Measurements from ENCODE around the gene SPOCK2. TPM values are rescaled to one million over a fixed set of nuclear protein-coding genes. Genes with fewer than 3 reads are reported as not detected.

Gene SPOCK2
- total RNA-seq, 4 donors from 2014 or later, result 2.6 to 8.1 (median 5.0) TPM

- peaks cover 0 to 35% (median 13%) of the 10 kb centered on the region in 3 donors for H3K4me1 ChIP-seq
- H3K4me3 ChIP-seq, result no peak overlapping the region
- H3K27me3 ChIP-seq, result no peaks in the 10 kb centered on the region
- DNase-seq, result no peak
- no peaks in the 10 kb centered on the region for H3K9me3 ChIP-seq
- peaks cover 0 to 5% (median 0%) of the 10 kb centered on the region in 3 donors for H3K36me3 ChIP-seq
- H3K27ac ChIP-seq, result no peak overlapping the region
- TF ChIP-seq CTCF (IDR thresholded peaks at IDR 0.05), result no peak
- TF ChIP-seq POLR2A (IDR thresholded peaks at IDR 0.05), result no peak
- intact Hi-C loops (cut with DNase I), result no loop called here
- WGBS, 2 donors, result 79 to 83% methylated on average over 7 to 8 of the region's 8 CpGs
Observed at GRCh38 chr10:72015841-72016240, 72.5 kb downstream of the SPOCK2 start.

GRCh38 chr10:72014785-72015480, 73.4 kb downstream of the SPOCK2 start:
- H3K36me3 ChIP-seq, result peaks cover 0 to 5% (median 0%) of the 10 kb centered on the region in 3 donors
- H3K4me1 ChIP-seq, result peaks cover 5 to 42% (median 21%) of the 10 kb centered on the region in 3 donors
- peak overlapping the region in 1 of 4 donors; percentile 46 for H3K27ac ChIP-seq
- H3K9me3 ChIP-seq, result no peaks in the 10 kb centered on the region
- DNase-seq, result no peak
- TF ChIP-seq POLR2A (IDR thresholded peaks at IDR 0.05) (no peak), CTCF (IDR thresholded peaks at IDR 0.05) (no peak)
- no peaks in the 10 kb centered on the region for H3K27me3 ChIP-seq
- H3K4me3 ChIP-seq, result no peak overlapping the region
- intact Hi-C loops (cut with DNase I), result no loop called here
- 88 to 93% methylated on average over 7 to 8 of the region's 10 CpGs for WGBS, 2 donors

- TF ChIP-seq POLR2A (IDR thresholded peaks at IDR 0.05) (no peak), CTCF (IDR thresholded peaks at IDR 0.05) (no peak)
- peaks cover 0 to 5% (median 0%) of the 10 kb centered on the region in 3 donors for H3K36me3 ChIP-seq
- intact Hi-C loops (cut with DNase I), result no loop called here
- no peak overlapping the region for H3K4me3 ChIP-seq
- H3K9me3 ChIP-seq, result no peaks in the 10 kb centered on the region
- no peak for DNase-seq
- H3K27me3 ChIP-seq, result no peaks in the 10 kb centered on the region
- H3K4me1 ChIP-seq, result peaks cover 11 to 49% (median 29%) of the 10 kb centered on the region in 3 donors
- 53 to 82% methylated on average over 2 of the region's 2 CpGs for WGBS, 2 donors
- peak overlapping the region in 1 of 4 donors; percentile 46 for H3K27ac ChIP-seq
Observed at GRCh38 chr10:72014197-72014596, 74.2 kb downstream of the SPOCK2 start.

- no peaks in the 10 kb centered on the region for H3K9me3 ChIP-seq
- no peaks in the 10 kb centered on the region for H3K27me3 ChIP-seq
- intact Hi-C loops (cut with DNase I), result no loop called here
- peaks cover 0 to 7% (median under 1%) of the 10 kb centered on the region in 3 donors for H3K36me3 ChIP-seq
- no peak for DNase-seq
- peaks cover 18 to 57% (median 37%) of the 10 kb centered on the region in 3 donors for H3K4me1 ChIP-seq
- no peak overlapping the region for H3K4me3 ChIP-seq
- no peak for TF ChIP-seq CTCF (IDR thresholded peaks at IDR 0.05)
- TF ChIP-seq POLR2A (IDR thresholded peaks at IDR 0.05), result no peak
- 81 to 87% methylated on average over 13 of the region's 13 CpGs for WGBS, 2 donors
- no peak overlapping the region for H3K27ac ChIP-seq
Observed at GRCh38 chr10:72013202-72013945, 75.0 kb downstream of the SPOCK2 start.

- TF ChIP-seq POLR2A (IDR thresholded peaks at IDR 0.05) (no peak), CTCF (IDR thresholded peaks at IDR 0.05) (no peak)
- Histone ChIP-seq H3K4me1 (peaks cover 23 to 60% (median 42%) of the 10 kb centered on the region in 3 donors), H3K36me3 (peaks cover 5 to 13% (median 6%) of the 10 kb centered on the region in 3 donors), H3K9me3 (no peaks in the 10 kb centered on the region), H3K27ac (no peak overlapping the region), H3K4me3 (no peak overlapping the region), H3K27me3 (no peaks in the 10 kb centered on the region)
- intact Hi-C loops (cut with DNase I), result no loop called here
- DNase-seq, result no peak
- WGBS, 2 donors, result 75 to 77% methylated on average over 7 of the region's 7 CpGs
Observed at GRCh38 chr10:72012796-72013195, 75.6 kb downstream of the SPOCK2 start.
